GM19023 (cell line): ENCODE results near the gene MAD2L1.
"Not testable (repeated sequence)": the region's sequence is repeated elsewhere in the genome, so short reads cannot be mapped to it uniquely, and the experiment has no call there.

ENCODE experiments used
- ATAC-seq: cut with Tn5 transposase; IDR thresholded peaks from one replicate; pipeline ENCODE4 v1.9.1; 2021; ENCODE audit warnings: mild to moderate bottlenecking, moderate library complexity; ENCODE audit not compliant: unreplicated experiment

MAD2L1 gene

GRCh38 chr4:120066517-120067340 is at the start of gene MAD2L1:
TSS of gene MAD2L1 (minus strand) at chr4:120066848. CDS start at chr4:120066734, 114 bp downstream.
- ATAC-seq, result peak; percentile 91

- no peak for ATAC-seq
Measured at GRCh38 chr4:120111745-120112144, 45.1 kb upstream of the MAD2L1 start.

- ATAC-seq, result no peak
Measured at GRCh38 chr4:120109406-120109805, 42.8 kb upstream of the MAD2L1 start.

- ATAC-seq, result peak; percentile 72
Measured at GRCh38 chr4:120105472-120105871, 38.8 kb upstream of the MAD2L1 start.

GRCh38 chr4:120096508-120097297 is 30.1 kb upstream of the MAD2L1 start:
- no peak for ATAC-seq

- no peak for ATAC-seq
Measured at GRCh38 chr4:120088507-120088906, 21.9 kb upstream of the MAD2L1 start.

- not testable (repeated sequence) for ATAC-seq
Measured at GRCh38 chr4:120088066-120088465, 21.4 kb upstream of the MAD2L1 start.

- ATAC-seq, result no peak
Measured at GRCh38 chr4:120085705-120086104, 19.1 kb upstream of the MAD2L1 start.

- no peak for ATAC-seq
Measured at GRCh38 chr4:120084327-120084726, 17.7 kb upstream of the MAD2L1 start.

GRCh38 chr4:120083152-120083551 is 16.5 kb upstream of the MAD2L1 start:
- no peak for ATAC-seq

- ATAC-seq, result no peak
Measured at GRCh38 chr4:120082251-120082650, 15.6 kb upstream of the MAD2L1 start.

GRCh38 chr4:120081726-120082125 is 15.1 kb upstream of the MAD2L1 start:
- ATAC-seq, result no peak

GRCh38 chr4:120080533-120080932 is 13.9 kb upstream of the MAD2L1 start:
- no peak for ATAC-seq

GRCh38 chr4:120079839-120080520 is 13.3 kb upstream of the MAD2L1 start:
- ATAC-seq, result no peak

- no peak for ATAC-seq
Measured at GRCh38 chr4:120078216-120078615, 11.6 kb upstream of the MAD2L1 start.

GRCh38 chr4:120071192-120071795 is 4.6 kb upstream of the MAD2L1 start:
- no peak for ATAC-seq

- ATAC-seq, result no peak
Measured at GRCh38 chr4:120070196-120070595, 3.5 kb upstream of the MAD2L1 start.

GRCh38 chr4:120065974-120066516 is 603 bp downstream of the MAD2L1 start:
- no peak for ATAC-seq

GRCh38 chr4:120064887-120065286 is 1.8 kb downstream of the MAD2L1 start:
- ATAC-seq, result no peak

GRCh38 chr4:120063711-120064110 is 2.9 kb downstream of the MAD2L1 start:
- ATAC-seq, result not testable (repeated sequence)
